PC-9 (cell line): ENCODE results near the gene CCDC70. TPM values are rescaled to one million over a fixed set of nuclear protein-coding genes. Genes with fewer than 3 reads are reported as not detected.

ENCODE experiments used
- BruUV-seq: library from RNA; stranded (reverse); fragments of 400-500 nt; replicated peaks from 2 replicates; lab custom pipeline; 2021; lab: Mats Ljungman, UMichigan
- CTCF ChIA-PET: fragments of 300-600 bp; sonication (Branson Sonifier 250); formaldehyde crosslinking; loops from one replicate; lab custom pipeline; 2022; ENCODE audit warnings: antibody characterized with exemption; lab: Charles Lee
- POLR2A ChIA-PET: fragments of 300-600 bp; sonication (Branson Sonifier 250); formaldehyde crosslinking; loops from one replicate; lab custom pipeline; 2022; ENCODE audit warnings: antibody characterized with exemption; ENCODE audit not compliant: unreplicated experiment; lab: Charles Lee
- DNase-seq, 2 experiments: peaks; one replicate each; pipeline versions ENCODE4 v3.0.0 to v3.0.0-alpha.2; 2015 to 2022; ENCODE audit warnings: mixed read lengths in 1 of 2
- H2AFZ ChIP-seq: fragments of 200-600 bp; sonication (generic); 2 replicates; pipeline ENCODE4 v1.8.1; 2017; ENCODE audit warnings: antibody characterized with exemption
- H3F3A ChIP-seq: fragments of 200-600 bp; sonication (generic); 2 replicates; pipeline ENCODE4 v1.8.1; 2017; ENCODE audit warnings: antibody characterized with exemption, mild to moderate bottlenecking, low read depth; ENCODE audit not compliant: insufficient read depth
- H3K27ac ChIP-seq: fragments of 200-600 bp; sonication (generic); 2 replicates; pipeline ENCODE4 v1.6.1; 2016; ENCODE audit warnings: mixed run types
- H3K27me3 ChIP-seq: fragments of 200-600 bp; sonication (generic); 2 replicates; pipeline ENCODE4 v1.6.1; 2016; ENCODE audit warnings: low read depth, mixed run types; ENCODE audit not compliant: insufficient read depth
- H3K36me3 ChIP-seq: fragments of 200-600 bp; sonication (generic); 2 replicates; pipeline ENCODE4 v1.6.1; 2016; ENCODE audit warnings: low read depth, mixed run types
- H3K4me1 ChIP-seq: fragments of 200-600 bp; sonication (generic); replicated peaks from 2 replicates; pipeline ENCODE4 v1.6.1; 2016; ENCODE audit warnings: mixed run types; ENCODE audit not compliant: insufficient read depth
- H3K4me2 ChIP-seq: fragments of 200-600 bp; sonication (generic); 2 replicates; pipeline ENCODE4 v1.6.1; 2017; ENCODE audit warnings: mixed run types
- H3K4me3 ChIP-seq: fragments of 200-600 bp; sonication (generic); 2 replicates; pipeline ENCODE4 v1.6.1; 2016; ENCODE audit warnings: mixed run types
- H3K79me2 ChIP-seq: fragments of 200-600 bp; sonication (generic); 2 replicates; pipeline ENCODE4 v1.6.1; 2017; ENCODE audit warnings: low read depth, mixed run types
- H3K9me2 ChIP-seq: fragments of 200-600 bp; sonication (generic); 2 replicates; pipeline ENCODE4 v1.8.1; 2017; ENCODE audit warnings: mild to moderate bottlenecking; ENCODE audit not compliant: insufficient read depth
- H3K9me3 ChIP-seq: fragments of 200-600 bp; sonication (generic); 2 replicates; pipeline ENCODE4 v1.8.1; 2016; ENCODE audit warnings: low read depth; ENCODE audit not compliant: insufficient read depth
- H4K20me1 ChIP-seq: fragments of 200-600 bp; sonication (generic); 2 replicates; pipeline ENCODE4 v1.8.1; 2017; ENCODE audit not compliant: insufficient read depth
- EZH2 ChIP-seq: fragments of 200-600 bp; sonication (generic); IDR thresholded peaks from 2 replicates; pipeline ENCODE4 v1.8.0; 2017; ENCODE audit warnings: antibody characterized with exemption, low read depth
- intact Hi-C: fragments of 100-400 bp; cut with micrococcal nuclease; formaldehyde crosslinking; loops from one replicate; pipeline ENCODE4 v1.10.0; 2022; ENCODE audit not compliant: unreplicated experiment
- total RNA-seq: library from RNA; stranded (reverse); gene quantifications from 2 replicates; pipeline ENCODE4 v1.2.3, GENCODE V29; 2021
- TF ChIP-seq, protein P1 (sequence below): fragments of 200-600 bp; sonication (generic); conservative IDR thresholded peaks from 2 replicates; pipeline ENCODE4 v1.6.1; 2017; ENCODE audit warnings: mixed run types, antibody characterized with exemption, mild to moderate bottlenecking, moderate library complexity

The CCDC70 gene
- total RNA-seq, 1 experiment from 2014 or later: not detected

DNA sequence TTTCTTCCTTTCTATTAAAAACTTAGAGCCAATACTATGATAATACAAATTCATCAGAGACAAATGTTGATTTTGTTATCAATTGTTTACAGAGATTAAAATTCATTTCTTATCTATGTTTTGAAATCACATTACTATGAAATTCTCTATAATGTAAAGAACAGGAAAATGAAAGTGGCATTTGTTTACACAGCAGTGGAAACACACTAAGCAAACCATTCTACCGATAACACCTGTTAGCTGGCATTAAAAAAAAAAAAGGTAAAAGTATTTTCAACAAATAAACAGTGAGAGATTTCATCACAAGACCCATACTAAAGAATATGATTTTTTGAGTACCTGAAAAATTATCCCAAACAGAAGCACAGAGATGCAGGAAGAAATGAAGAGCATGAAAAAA is 4.8 kb upstream of the CCDC70 start:
- Histone ChIP-seq H3K79me2 (no peaks in the 10 kb centered on the region), H2AFZ (no peak overlapping the region), H3K4me1 (peaks cover 18% of the 10 kb centered on the region), H3F3A (peaks cover 4% of the 10 kb centered on the region), H3K27ac (no peak overlapping the region), H3K9me2 (no peaks in the 10 kb centered on the region), H3K36me3 (0 out of 2 replicates have a peak, but pooled peaks cover 2% of the 10 kb centered on the region), H3K27me3 (0 out of 2 replicates have a peak, but pooled peaks cover 5% of the 10 kb centered on the region), H3K9me3 (peaks cover 4% of the 10 kb centered on the region; the same call in 1 of the 2 replicates), H3K4me2 (no peak overlapping the region), H3K4me3 (no peak overlapping the region), H4K20me1 (no peaks in the 10 kb centered on the region)
- no TSS peak for BruUV-seq
- TF ChIP-seq EZH2: no peak
- TF ChIP-seq, protein P1, sequence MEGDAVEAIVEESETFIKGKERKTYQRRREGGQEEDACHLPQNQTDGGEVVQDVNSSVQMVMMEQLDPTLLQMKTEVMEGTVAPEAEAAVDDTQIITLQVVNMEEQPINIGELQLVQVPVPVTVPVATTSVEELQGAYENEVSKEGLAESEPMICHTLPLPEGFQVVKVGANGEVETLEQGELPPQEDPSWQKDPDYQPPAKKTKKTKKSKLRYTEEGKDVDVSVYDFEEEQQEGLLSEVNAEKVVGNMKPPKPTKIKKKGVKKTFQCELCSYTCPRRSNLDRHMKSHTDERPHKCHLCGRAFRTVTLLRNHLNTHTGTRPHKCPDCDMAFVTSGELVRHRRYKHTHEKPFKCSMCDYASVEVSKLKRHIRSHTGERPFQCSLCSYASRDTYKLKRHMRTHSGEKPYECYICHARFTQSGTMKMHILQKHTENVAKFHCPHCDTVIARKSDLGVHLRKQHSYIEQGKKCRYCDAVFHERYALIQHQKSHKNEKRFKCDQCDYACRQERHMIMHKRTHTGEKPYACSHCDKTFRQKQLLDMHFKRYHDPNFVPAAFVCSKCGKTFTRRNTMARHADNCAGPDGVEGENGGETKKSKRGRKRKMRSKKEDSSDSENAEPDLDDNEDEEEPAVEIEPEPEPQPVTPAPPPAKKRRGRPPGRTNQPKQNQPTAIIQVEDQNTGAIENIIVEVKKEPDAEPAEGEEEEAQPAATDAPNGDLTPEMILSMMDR: no peak
- ChIA-PET POLR2A (no interaction called here), CTCF (no interaction called here)
- peak in 1 of 2 experiments; percentile 41 for DNase-seq
- intact Hi-C loops: no loop called here

DNA sequence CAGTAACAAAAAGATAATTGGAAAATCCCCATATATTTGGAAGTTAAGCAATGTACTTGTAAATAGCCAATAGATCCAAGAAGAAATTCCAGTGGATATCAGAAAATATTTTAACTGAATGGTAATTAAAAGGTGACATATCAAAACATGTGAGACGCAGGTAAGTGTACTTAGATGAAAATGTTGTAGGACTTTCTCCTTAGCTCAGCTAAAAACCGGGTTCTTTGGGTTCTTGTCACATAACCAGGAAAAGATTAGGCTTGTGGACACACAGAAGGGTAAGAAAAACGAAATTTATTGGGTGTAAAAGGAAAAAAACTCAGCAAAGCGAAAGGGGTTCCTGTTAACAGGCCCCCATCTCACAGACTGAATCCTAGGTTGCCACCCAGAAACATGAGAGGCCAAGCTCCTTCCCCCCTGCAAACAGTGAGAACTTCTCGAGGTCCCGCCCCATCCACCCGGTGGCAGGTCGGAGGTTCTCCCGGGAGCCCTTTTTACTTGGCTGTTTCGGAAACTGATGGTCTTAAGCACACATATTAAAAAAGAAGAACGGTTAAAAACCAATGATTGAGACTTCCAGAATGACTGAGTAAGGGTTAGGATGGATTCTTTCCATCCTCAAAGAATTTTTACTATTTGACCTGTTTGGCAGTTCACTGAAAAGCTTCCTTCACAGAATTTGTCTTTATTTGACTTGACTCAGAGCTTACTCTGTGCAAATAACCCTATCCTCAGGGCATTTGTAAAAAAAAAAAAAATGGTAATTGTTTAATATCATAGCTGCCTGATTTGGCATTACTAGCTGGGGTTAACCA is 3.1 kb upstream of the CCDC70 start:
- Histone ChIP-seq H3K27ac (no peak overlapping the region), H3K4me2 (peak overlapping the region; percentile 51), H3K4me3 (no peak overlapping the region; the same call in 1 of the 2 replicates), H3K9me3 (peaks cover 4% of the 10 kb centered on the region; the same call in 1 of the 2 replicates), H3K36me3 (0 out of 2 replicates have a peak, but pooled peaks cover 2% of the 10 kb centered on the region), H3K9me2 (no peaks in the 10 kb centered on the region), H2AFZ (no peak overlapping the region), H4K20me1 (no peaks in the 10 kb centered on the region), H3K79me2 (no peaks in the 10 kb centered on the region), H3K27me3 (0 out of 2 replicates have a peak, but pooled peaks cover 3% of the 10 kb centered on the region), H3K4me1 (peaks cover 18% of the 10 kb centered on the region), H3F3A (peaks cover 4% of the 10 kb centered on the region)
- ChIA-PET POLR2A (no interaction called here), CTCF (no interaction called here)
- no peak for TF ChIP-seq EZH2
- TF ChIP-seq, protein P1: no peak
- intact Hi-C loops: no loop called here
- no TSS peak for BruUV-seq
- peak in 1 of 2 experiments; percentile 71 for DNase-seq

DNA sequence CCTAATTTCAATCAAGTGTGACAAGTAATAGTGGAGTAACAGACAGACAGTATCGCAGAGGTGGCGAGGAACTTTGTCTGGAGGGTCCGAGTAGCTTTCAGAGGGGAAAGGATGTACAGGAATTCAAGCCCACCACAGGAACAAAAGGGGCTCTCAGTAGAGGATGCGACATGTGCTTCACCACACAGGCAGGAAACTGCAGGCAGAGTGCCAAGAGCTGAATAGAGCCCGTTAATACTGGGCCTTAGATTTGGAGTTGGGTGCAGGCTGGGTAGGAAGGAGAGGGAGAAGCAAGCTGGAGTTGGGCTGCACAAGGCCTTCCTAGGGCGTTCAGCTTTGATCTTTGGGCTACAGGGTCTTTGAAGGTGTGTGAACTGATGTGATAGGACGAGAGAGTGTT is 1.2 kb downstream of the CCDC70 start:
- Histone ChIP-seq H3K4me1 (peaks cover 12% of the 10 kb centered on the region), H3K9me2 (no peaks in the 10 kb centered on the region), H2AFZ (no peak overlapping the region), H3F3A (peaks cover 4% of the 10 kb centered on the region; the same call in 1 of the 2 replicates), H3K4me3 (no peak overlapping the region), H3K27me3 (peaks cover 28% of the 10 kb centered on the region), H4K20me1 (no peaks in the 10 kb centered on the region), H3K27ac (no peak overlapping the region), H3K36me3 (no peaks in the 10 kb centered on the region), H3K4me2 (no peak overlapping the region), H3K79me2 (no peaks in the 10 kb centered on the region), H3K9me3 (no peaks in the 10 kb centered on the region)
- BruUV-seq: no TSS peak
- CTCF ChIA-PET: no interaction called here
- intact Hi-C loops: no loop called here
- POLR2A ChIA-PET: no interaction called here
- DNase-seq: no peak
- TF ChIP-seq, protein P1: no peak
- TF ChIP-seq EZH2: no peak
